Measurements from ENCODE around the gene PGAP2.

DNA sequence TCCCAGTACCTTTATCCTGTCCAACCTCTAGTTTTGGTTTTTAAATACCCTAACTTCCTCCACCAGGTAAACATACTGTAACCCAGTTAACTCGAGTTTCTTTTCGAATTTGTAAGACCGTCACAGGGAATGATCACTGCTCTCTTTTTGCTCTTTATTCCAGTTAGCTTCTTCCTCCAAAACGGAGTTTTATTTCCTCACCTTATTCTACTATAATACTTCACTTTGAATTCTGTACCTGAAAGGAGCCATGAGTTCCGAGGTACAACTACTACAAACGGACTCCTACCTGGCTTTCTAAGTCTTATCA, 12.4 kb upstream of the PGAP2 start:
- TF ChIP-seq, protein P1, sequence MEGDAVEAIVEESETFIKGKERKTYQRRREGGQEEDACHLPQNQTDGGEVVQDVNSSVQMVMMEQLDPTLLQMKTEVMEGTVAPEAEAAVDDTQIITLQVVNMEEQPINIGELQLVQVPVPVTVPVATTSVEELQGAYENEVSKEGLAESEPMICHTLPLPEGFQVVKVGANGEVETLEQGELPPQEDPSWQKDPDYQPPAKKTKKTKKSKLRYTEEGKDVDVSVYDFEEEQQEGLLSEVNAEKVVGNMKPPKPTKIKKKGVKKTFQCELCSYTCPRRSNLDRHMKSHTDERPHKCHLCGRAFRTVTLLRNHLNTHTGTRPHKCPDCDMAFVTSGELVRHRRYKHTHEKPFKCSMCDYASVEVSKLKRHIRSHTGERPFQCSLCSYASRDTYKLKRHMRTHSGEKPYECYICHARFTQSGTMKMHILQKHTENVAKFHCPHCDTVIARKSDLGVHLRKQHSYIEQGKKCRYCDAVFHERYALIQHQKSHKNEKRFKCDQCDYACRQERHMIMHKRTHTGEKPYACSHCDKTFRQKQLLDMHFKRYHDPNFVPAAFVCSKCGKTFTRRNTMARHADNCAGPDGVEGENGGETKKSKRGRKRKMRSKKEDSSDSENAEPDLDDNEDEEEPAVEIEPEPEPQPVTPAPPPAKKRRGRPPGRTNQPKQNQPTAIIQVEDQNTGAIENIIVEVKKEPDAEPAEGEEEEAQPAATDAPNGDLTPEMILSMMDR (IDR thresholded peaks at IDR 0.05): no peak
- TF ChIP-seq POLR2A (IDR thresholded peaks at IDR 0.05): no peak
